ENCODE measurements around the gene USP21.

USP21 gene

DNA sequence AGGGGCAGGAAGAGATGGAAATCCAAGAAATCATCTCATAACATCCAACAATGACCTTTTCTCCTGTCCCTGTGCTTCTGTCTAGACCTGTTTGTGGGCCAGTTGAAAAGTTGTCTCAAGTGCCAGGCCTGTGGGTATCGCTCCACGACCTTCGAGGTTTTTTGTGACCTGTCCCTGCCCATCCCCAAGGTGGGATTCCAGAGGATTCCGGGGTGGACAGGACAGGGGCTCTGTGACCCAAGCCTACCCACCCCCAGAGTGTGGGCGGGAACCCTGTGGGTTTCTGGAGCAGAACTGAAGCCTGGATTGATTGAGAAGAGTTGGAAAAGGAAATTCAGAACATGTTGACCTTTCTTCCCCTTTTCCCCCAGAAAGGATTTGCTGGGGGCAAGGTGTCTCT lies 4.5 kb downstream of the USP21 start:
- Histone ChIP-seq H3K9ac (ENCODE audit: low read length) (no peak overlapping the region), H3K36me3 (ENCODE audit: control insufficient read depth, low read depth, low read length) (peaks cover 9% of the 10 kb centered on the region), H3K9me3 (ENCODE audit: control insufficient read depth, low read depth, low read length) (no peaks in the 10 kb centered on the region), H3K4me1 (ENCODE audit: control insufficient read depth, low read depth, low read length) (peaks cover 7% of the 10 kb centered on the region), H3K4me3 (ENCODE audit: low read length) (no peak overlapping the region), H3K27ac (ENCODE audit: low read length) (no peak overlapping the region), H3K27me3 (ENCODE audit: control insufficient read depth, insufficient read depth, low read length) (no peaks in the 10 kb centered on the region)

GRCh38 chr1:161164901-161165610 lies 5.8 kb downstream of the USP21 start:
- Histone ChIP-seq H3K4me3 (ENCODE audit: low read length) (peak overlapping the region; percentile 76), H3K27me3 (ENCODE audit: control insufficient read depth, insufficient read depth, low read length) (no peaks in the 10 kb centered on the region), H3K9ac (ENCODE audit: low read length) (peak overlapping the region; percentile 66), H3K27ac (ENCODE audit: low read length) (no peak overlapping the region), H3K9me3 (ENCODE audit: control insufficient read depth, low read depth, low read length) (no peaks in the 10 kb centered on the region), H3K4me1 (ENCODE audit: control insufficient read depth, low read depth, low read length) (peaks cover 6% of the 10 kb centered on the region), H3K36me3 (ENCODE audit: control insufficient read depth, low read depth, low read length) (peaks cover 14% of the 10 kb centered on the region)

- Histone ChIP-seq H3K4me1 (ENCODE audit: control insufficient read depth, low read depth, low read length) (peaks cover 2% of the 10 kb centered on the region), H3K27ac (ENCODE audit: low read length) (peak within 1 kb of the TSS; percentile 74), H3K9ac (ENCODE audit: low read length) (peak within 1 kb of the TSS; percentile 66), H3K9me3 (ENCODE audit: control insufficient read depth, low read depth, low read length) (no peaks in the 10 kb centered on the region), H3K4me3 (ENCODE audit: low read length) (peak within 1 kb of the TSS; percentile 76), H3K36me3 (ENCODE audit: control insufficient read depth, low read depth, low read length) (peaks cover 22% of the 10 kb centered on the region), H3K27me3 (ENCODE audit: control insufficient read depth, insufficient read depth, low read length) (no peaks in the 10 kb centered on the region)
Measured at GRCh38 chr1:161165742-161166668, 6.7 kb downstream of the USP21 start, which contains the start of gene PPOX. Gene PPOX (plus strand): TSS chr1:161166426. CDS start chr1:161166848, 422 bp downstream.

- no peaks in the 10 kb centered on the region for H3K27me3 ChIP-seq (ENCODE audit: control insufficient read depth, insufficient read depth, low read length)
- H3K4me1 ChIP-seq (ENCODE audit: control insufficient read depth, low read depth, low read length), result peaks cover 2% of the 10 kb centered on the region
- H3K4me3 ChIP-seq (ENCODE audit: low read length), result peak overlapping the region; percentile 76
- H3K36me3 ChIP-seq (ENCODE audit: control insufficient read depth, low read depth, low read length), result peaks cover 28% of the 10 kb centered on the region
- no peaks in the 10 kb centered on the region for H3K9me3 ChIP-seq (ENCODE audit: control insufficient read depth, low read depth, low read length)
- H3K27ac ChIP-seq (ENCODE audit: low read length), result no peak overlapping the region
- peak overlapping the region; percentile 66 for H3K9ac ChIP-seq (ENCODE audit: low read length)
Measured at GRCh38 chr1:161166669-161167548, 7.6 kb downstream of the USP21 start.

DNA sequence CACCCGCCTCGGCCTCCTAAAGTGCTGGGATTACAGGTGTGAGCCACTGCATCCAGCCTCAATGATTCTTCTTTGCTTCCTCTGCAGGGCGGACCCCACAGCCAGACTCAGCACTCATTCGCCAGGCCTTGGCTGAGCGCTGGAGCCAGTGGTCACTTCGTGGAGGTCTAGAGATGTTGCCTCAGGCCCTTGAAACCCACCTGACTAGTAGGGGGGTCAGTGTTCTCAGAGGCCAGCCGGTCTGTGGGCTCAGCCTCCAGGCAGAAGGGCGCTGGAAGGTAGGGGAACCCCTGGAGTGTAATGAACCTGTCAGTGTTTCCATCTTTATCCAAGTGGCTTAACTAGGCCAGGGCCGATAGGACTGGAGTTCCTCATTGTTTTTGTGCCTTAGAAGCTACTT lies 9.6 kb downstream of the USP21 start:
- H3K9me3 ChIP-seq (ENCODE audit: control insufficient read depth, low read depth, low read length), result no peaks in the 10 kb centered on the region
- H3K9ac ChIP-seq (ENCODE audit: low read length), result no peak overlapping the region
- H3K27ac ChIP-seq (ENCODE audit: low read length), result no peak overlapping the region
- H3K27me3 ChIP-seq (ENCODE audit: control insufficient read depth, insufficient read depth, low read length), result no peaks in the 10 kb centered on the region
- no peak overlapping the region for H3K4me3 ChIP-seq (ENCODE audit: low read length)
- peaks cover 42% of the 10 kb centered on the region for H3K36me3 ChIP-seq (ENCODE audit: control insufficient read depth, low read depth, low read length)
- H3K4me1 ChIP-seq (ENCODE audit: control insufficient read depth, low read depth, low read length), result peaks cover 2% of the 10 kb centered on the region

GRCh38 chr1:161171191-161171590 lies 11.9 kb downstream of the USP21 start:
- Histone ChIP-seq H3K27ac (ENCODE audit: low read length) (no peak overlapping the region), H3K4me3 (ENCODE audit: low read length) (no peak overlapping the region), H3K4me1 (ENCODE audit: control insufficient read depth, low read depth, low read length) (no peaks in the 10 kb centered on the region), H3K9ac (ENCODE audit: low read length) (no peak overlapping the region), H3K9me3 (ENCODE audit: control insufficient read depth, low read depth, low read length) (no peaks in the 10 kb centered on the region), H3K27me3 (ENCODE audit: control insufficient read depth, insufficient read depth, low read length) (no peaks in the 10 kb centered on the region), H3K36me3 (ENCODE audit: control insufficient read depth, low read depth, low read length) (peaks cover 47% of the 10 kb centered on the region)

- Histone ChIP-seq H3K4me3 (ENCODE audit: low read length) (no peak overlapping the region), H3K27me3 (ENCODE audit: control insufficient read depth, insufficient read depth, low read length) (no peaks in the 10 kb centered on the region), H3K9ac (ENCODE audit: low read length) (no peak overlapping the region), H3K27ac (ENCODE audit: low read length) (no peak overlapping the region), H3K36me3 (ENCODE audit: control insufficient read depth, low read depth, low read length) (peaks cover 47% of the 10 kb centered on the region), H3K9me3 (ENCODE audit: control insufficient read depth, low read depth, low read length) (no peaks in the 10 kb centered on the region), H3K4me1 (ENCODE audit: control insufficient read depth, low read depth, low read length) (no peaks in the 10 kb centered on the region)
Measured at GRCh38 chr1:161171696-161172095, 12.4 kb downstream of the USP21 start.

- H3K9me3 ChIP-seq (ENCODE audit: control insufficient read depth, low read depth, low read length), result no peaks in the 10 kb centered on the region
- peaks cover 47% of the 10 kb centered on the region for H3K36me3 ChIP-seq (ENCODE audit: control insufficient read depth, low read depth, low read length)
- H3K9ac ChIP-seq (ENCODE audit: low read length), result no peak overlapping the region
- H3K4me1 ChIP-seq (ENCODE audit: control insufficient read depth, low read depth, low read length), result no peaks in the 10 kb centered on the region
- H3K27me3 ChIP-seq (ENCODE audit: control insufficient read depth, insufficient read depth, low read length), result no peaks in the 10 kb centered on the region
- no peak overlapping the region for H3K27ac ChIP-seq (ENCODE audit: low read length)
- no peak overlapping the region for H3K4me3 ChIP-seq (ENCODE audit: low read length)
Measured at GRCh38 chr1:161172349-161172748, 13.0 kb downstream of the USP21 start.

GRCh38 chr1:161172776-161173376 lies 13.6 kb downstream of the USP21 start:
- Histone ChIP-seq H3K9me3 (ENCODE audit: control insufficient read depth, low read depth, low read length) (no peaks in the 10 kb centered on the region), H3K27me3 (ENCODE audit: control insufficient read depth, insufficient read depth, low read length) (no peaks in the 10 kb centered on the region), H3K36me3 (ENCODE audit: control insufficient read depth, low read depth, low read length) (peaks cover 47% of the 10 kb centered on the region), H3K4me1 (ENCODE audit: control insufficient read depth, low read depth, low read length) (peaks cover 2% of the 10 kb centered on the region), H3K4me3 (ENCODE audit: low read length) (no peak overlapping the region), H3K9ac (ENCODE audit: low read length) (no peak overlapping the region), H3K27ac (ENCODE audit: low read length) (no peak overlapping the region)

GRCh38 chr1:161173711-161174110 lies 14.4 kb downstream of the USP21 start:
- H3K4me1 ChIP-seq (ENCODE audit: control insufficient read depth, low read depth, low read length), result peaks cover 6% of the 10 kb centered on the region
- H3K27ac ChIP-seq (ENCODE audit: low read length), result no peak overlapping the region
- H3K9ac ChIP-seq (ENCODE audit: low read length), result no peak overlapping the region
- no peak overlapping the region for H3K4me3 ChIP-seq (ENCODE audit: low read length)
- H3K9me3 ChIP-seq (ENCODE audit: control insufficient read depth, low read depth, low read length), result no peaks in the 10 kb centered on the region
- peaks cover 47% of the 10 kb centered on the region for H3K36me3 ChIP-seq (ENCODE audit: control insufficient read depth, low read depth, low read length)
- H3K27me3 ChIP-seq (ENCODE audit: control insufficient read depth, insufficient read depth, low read length), result no peaks in the 10 kb centered on the region

DNA sequence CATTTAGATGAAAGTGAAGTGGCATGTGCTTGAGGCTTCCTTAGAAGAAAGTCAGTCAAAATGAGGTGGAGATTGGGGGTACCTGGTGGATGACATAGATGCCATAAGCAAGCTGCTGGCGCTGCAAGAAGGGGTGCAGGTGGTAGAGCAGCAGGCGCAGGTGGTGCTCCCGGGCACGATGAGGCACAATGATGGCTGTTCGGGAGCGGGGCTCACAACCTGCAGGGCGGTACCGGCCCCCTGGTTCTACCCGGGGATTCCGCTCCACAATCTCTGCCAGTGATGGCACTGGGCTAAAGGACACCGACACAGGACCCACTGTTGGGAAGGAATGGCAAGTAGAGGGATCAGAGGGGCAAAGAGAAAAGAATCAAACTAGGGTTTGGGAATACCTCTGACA lies 15.6 kb downstream of the USP21 start:
- H3K9me3 ChIP-seq (ENCODE audit: control insufficient read depth, low read depth, low read length), result no peaks in the 10 kb centered on the region
- H3K4me3 ChIP-seq (ENCODE audit: low read length), result no peak overlapping the region
- peaks cover 6% of the 10 kb centered on the region for H3K4me1 ChIP-seq (ENCODE audit: control insufficient read depth, low read depth, low read length)
- no peak overlapping the region for H3K9ac ChIP-seq (ENCODE audit: low read length)
- no peak overlapping the region for H3K27ac ChIP-seq (ENCODE audit: low read length)
- peaks cover 41% of the 10 kb centered on the region for H3K36me3 ChIP-seq (ENCODE audit: control insufficient read depth, low read depth, low read length)
- no peaks in the 10 kb centered on the region for H3K27me3 ChIP-seq (ENCODE audit: control insufficient read depth, insufficient read depth, low read length)
